H1 (cell line): ENCODE measurements around the gene TRIM38. TPM values are rescaled to one million over a fixed set of nuclear protein-coding genes. Genes with fewer than 3 reads are reported as not detected.

Source experiments
- BACH1 ChIP-seq: IDR thresholded peaks from 2 replicates; pipeline ENCODE4 v1.6.1; 2012; ENCODE audit warnings: low read length, improper control_type of control experiment
- CBX5 ChIP-seq: fragments of 300-800, 300-1000 bp; sonication (generic); IDR thresholded peaks from 2 replicates; pipeline ENCODE4 v1.7.1; 2016; ENCODE audit warnings: antibody characterized with exemption, low read length, low read depth
- FOSL1 ChIP-seq: IDR thresholded peaks from 2 replicates; pipeline ENCODE4 v1.6.1; 2011; ENCODE audit warnings: mild to moderate bottlenecking, low read depth, low read length, moderate library complexity; ENCODE audit not compliant: insufficient read depth
- SAP30 ChIP-seq: fragments of 300-600 bp; sonication (generic); IDR thresholded peaks from 2 replicates; pipeline ENCODE4 v1.7.1; 2012; ENCODE audit warnings: low read length, moderate library complexity, mild to moderate bottlenecking, inconsistent platforms; ENCODE audit not compliant: insufficient read depth, insufficient replicate concordance
- polyA plus RNA-seq, 7 experiments: library from polyadenylated mRNA; depleted of rRNA in 3 of 7; stranded (reverse) in 5 of 7; unstranded in 2 of 7; fragments of >200 nt in 5 of 7; fragments of 200-250 nt in 2 of 7; gene quantifications; 1 replicate in 5 of 7; 2 replicates in 1 of 7; 4 replicates in 1 of 7; pipeline versions ENCODE4 v1.2.1 to v1.2.3, GENCODE V29; 2011 to 2013; ENCODE audit warnings: missing spikeins in 2 of 7, mixed read lengths in 2 of 7
- total RNA-seq: library from RNA; stranded (reverse); fragmentation: NEBNext Ultra II Directional; extraction: Animal tissue kit (Norgen Biotek cat#: 25700); gene quantifications from 2 replicates; pipeline ENCODE4 v1.2.1, GENCODE V29; 2021
- TF ChIP-seq, protein P1 (sequence below): fragments of 300-600 bp; sonication (generic); IDR thresholded peaks from 2 replicates; pipeline ENCODE4 v1.7.1; 2012; ENCODE audit warnings: low read length, moderate library complexity, mild to moderate bottlenecking, inconsistent platforms; ENCODE audit not compliant: insufficient replicate concordance
- TF ChIP-seq, protein P2 (sequence below): IDR thresholded peaks from 2 replicates; pipeline ENCODE4 v1.6.1; 2012; ENCODE audit warnings: low read length, inconsistent platforms
- TF ChIP-seq, protein P3 (sequence below): IDR thresholded peaks from 2 replicates; pipeline ENCODE4 v1.6.1; 2012; ENCODE audit warnings: inconsistent platforms

TRIM38 gene
- total and polyA plus RNA-seq, 2 of the 8 experiments (the other 6 are each of a cell fraction or from before 2014, with no cell fraction given): 0.43 to 0.56 TPM

DNA sequence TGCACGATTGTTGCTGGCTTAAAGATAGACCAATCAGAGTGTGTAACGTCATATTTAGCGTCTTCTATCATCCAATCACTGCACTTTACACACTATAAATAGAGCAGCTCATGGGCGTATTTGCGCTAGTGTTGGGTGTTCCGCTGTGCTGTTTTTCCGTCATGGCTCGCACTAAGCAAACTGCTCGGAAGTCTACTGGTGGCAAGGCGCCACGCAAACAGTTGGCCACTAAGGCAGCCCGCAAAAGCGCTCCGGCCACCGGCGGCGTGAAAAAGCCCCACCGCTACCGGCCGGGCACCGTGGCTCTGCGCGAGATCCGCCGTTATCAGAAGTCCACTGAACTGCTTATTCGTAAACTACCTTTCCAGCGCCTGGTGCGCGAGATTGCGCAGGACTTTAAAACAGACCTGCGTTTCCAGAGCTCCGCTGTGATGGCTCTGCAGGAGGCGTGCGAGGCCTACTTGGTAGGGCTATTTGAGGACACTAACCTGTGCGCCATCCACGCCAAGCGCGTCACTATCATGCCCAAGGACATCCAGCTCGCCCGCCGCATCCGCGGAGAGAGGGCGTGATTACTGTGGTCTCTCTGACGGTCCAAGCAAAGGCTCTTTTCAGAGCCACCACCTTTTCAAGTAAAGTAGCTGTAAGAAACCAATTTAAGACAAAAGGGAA, 57.9 kb downstream of the TRIM38 start (continued):
- TF ChIP-seq, protein P1, sequence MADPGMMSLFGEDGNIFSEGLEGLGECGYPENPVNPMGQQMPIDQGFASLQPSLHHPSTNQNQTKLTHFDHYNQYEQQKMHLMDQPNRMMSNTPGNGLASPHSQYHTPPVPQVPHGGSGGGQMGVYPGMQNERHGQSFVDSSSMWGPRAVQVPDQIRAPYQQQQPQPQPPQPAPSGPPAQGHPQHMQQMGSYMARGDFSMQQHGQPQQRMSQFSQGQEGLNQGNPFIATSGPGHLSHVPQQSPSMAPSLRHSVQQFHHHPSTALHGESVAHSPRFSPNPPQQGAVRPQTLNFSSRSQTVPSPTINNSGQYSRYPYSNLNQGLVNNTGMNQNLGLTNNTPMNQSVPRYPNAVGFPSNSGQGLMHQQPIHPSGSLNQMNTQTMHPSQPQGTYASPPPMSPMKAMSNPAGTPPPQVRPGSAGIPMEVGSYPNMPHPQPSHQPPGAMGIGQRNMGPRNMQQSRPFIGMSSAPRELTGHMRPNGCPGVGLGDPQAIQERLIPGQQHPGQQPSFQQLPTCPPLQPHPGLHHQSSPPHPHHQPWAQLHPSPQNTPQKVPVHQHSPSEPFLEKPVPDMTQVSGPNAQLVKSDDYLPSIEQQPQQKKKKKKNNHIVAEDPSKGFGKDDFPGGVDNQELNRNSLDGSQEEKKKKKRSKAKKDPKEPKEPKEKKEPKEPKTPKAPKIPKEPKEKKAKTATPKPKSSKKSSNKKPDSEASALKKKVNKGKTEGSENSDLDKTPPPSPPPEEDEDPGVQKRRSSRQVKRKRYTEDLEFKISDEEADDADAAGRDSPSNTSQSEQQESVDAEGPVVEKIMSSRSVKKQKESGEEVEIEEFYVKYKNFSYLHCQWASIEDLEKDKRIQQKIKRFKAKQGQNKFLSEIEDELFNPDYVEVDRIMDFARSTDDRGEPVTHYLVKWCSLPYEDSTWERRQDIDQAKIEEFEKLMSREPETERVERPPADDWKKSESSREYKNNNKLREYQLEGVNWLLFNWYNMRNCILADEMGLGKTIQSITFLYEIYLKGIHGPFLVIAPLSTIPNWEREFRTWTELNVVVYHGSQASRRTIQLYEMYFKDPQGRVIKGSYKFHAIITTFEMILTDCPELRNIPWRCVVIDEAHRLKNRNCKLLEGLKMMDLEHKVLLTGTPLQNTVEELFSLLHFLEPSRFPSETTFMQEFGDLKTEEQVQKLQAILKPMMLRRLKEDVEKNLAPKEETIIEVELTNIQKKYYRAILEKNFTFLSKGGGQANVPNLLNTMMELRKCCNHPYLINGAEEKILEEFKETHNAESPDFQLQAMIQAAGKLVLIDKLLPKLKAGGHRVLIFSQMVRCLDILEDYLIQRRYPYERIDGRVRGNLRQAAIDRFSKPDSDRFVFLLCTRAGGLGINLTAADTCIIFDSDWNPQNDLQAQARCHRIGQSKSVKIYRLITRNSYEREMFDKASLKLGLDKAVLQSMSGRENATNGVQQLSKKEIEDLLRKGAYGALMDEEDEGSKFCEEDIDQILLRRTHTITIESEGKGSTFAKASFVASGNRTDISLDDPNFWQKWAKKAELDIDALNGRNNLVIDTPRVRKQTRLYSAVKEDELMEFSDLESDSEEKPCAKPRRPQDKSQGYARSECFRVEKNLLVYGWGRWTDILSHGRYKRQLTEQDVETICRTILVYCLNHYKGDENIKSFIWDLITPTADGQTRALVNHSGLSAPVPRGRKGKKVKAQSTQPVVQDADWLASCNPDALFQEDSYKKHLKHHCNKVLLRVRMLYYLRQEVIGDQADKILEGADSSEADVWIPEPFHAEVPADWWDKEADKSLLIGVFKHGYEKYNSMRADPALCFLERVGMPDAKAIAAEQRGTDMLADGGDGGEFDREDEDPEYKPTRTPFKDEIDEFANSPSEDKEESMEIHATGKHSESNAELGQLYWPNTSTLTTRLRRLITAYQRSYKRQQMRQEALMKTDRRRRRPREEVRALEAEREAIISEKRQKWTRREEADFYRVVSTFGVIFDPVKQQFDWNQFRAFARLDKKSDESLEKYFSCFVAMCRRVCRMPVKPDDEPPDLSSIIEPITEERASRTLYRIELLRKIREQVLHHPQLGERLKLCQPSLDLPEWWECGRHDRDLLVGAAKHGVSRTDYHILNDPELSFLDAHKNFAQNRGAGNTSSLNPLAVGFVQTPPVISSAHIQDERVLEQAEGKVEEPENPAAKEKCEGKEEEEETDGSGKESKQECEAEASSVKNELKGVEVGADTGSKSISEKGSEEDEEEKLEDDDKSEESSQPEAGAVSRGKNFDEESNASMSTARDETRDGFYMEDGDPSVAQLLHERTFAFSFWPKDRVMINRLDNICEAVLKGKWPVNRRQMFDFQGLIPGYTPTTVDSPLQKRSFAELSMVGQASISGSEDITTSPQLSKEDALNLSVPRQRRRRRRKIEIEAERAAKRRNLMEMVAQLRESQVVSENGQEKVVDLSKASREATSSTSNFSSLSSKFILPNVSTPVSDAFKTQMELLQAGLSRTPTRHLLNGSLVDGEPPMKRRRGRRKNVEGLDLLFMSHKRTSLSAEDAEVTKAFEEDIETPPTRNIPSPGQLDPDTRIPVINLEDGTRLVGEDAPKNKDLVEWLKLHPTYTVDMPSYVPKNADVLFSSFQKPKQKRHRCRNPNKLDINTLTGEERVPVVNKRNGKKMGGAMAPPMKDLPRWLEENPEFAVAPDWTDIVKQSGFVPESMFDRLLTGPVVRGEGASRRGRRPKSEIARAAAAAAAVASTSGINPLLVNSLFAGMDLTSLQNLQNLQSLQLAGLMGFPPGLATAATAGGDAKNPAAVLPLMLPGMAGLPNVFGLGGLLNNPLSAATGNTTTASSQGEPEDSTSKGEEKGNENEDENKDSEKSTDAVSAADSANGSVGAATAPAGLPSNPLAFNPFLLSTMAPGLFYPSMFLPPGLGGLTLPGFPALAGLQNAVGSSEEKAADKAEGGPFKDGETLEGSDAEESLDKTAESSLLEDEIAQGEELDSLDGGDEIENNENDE: no peak
- TF ChIP-seq, protein P2, sequence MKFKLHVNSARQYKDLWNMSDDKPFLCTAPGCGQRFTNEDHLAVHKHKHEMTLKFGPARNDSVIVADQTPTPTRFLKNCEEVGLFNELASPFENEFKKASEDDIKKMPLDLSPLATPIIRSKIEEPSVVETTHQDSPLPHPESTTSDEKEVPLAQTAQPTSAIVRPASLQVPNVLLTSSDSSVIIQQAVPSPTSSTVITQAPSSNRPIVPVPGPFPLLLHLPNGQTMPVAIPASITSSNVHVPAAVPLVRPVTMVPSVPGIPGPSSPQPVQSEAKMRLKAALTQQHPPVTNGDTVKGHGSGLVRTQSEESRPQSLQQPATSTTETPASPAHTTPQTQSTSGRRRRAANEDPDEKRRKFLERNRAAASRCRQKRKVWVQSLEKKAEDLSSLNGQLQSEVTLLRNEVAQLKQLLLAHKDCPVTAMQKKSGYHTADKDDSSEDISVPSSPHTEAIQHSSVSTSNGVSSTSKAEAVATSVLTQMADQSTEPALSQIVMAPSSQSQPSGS: peak; percentile 82
- TF ChIP-seq FOSL1: no peak
- TF ChIP-seq CBX5: no peak
- TF ChIP-seq, protein P3, sequence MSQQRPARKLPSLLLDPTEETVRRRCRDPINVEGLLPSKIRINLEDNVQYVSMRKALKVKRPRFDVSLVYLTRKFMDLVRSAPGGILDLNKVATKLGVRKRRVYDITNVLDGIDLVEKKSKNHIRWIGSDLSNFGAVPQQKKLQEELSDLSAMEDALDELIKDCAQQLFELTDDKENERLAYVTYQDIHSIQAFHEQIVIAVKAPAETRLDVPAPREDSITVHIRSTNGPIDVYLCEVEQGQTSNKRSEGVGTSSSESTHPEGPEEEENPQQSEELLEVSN: no peak
- TF ChIP-seq BACH1: peak; percentile 26; the same call in 1 of the 2 replicates
- TF ChIP-seq SAP30: no peak
